Endothelial cell of hepatic sinusoid (primary cell): Measurements from ENCODE around the gene NRL.

Experiments
- in situ Hi-C: cut with HindIII; loops from 2 replicates; pipeline ENCODE4 v1.10.0; 2017; ENCODE audit warnings: low sequenced_read_pairs

NRL gene

GRCh38 chr14:24068711-24069410 is 45.9 kb downstream of the NRL start:
- in situ Hi-C loops: no loop called here

DNA sequence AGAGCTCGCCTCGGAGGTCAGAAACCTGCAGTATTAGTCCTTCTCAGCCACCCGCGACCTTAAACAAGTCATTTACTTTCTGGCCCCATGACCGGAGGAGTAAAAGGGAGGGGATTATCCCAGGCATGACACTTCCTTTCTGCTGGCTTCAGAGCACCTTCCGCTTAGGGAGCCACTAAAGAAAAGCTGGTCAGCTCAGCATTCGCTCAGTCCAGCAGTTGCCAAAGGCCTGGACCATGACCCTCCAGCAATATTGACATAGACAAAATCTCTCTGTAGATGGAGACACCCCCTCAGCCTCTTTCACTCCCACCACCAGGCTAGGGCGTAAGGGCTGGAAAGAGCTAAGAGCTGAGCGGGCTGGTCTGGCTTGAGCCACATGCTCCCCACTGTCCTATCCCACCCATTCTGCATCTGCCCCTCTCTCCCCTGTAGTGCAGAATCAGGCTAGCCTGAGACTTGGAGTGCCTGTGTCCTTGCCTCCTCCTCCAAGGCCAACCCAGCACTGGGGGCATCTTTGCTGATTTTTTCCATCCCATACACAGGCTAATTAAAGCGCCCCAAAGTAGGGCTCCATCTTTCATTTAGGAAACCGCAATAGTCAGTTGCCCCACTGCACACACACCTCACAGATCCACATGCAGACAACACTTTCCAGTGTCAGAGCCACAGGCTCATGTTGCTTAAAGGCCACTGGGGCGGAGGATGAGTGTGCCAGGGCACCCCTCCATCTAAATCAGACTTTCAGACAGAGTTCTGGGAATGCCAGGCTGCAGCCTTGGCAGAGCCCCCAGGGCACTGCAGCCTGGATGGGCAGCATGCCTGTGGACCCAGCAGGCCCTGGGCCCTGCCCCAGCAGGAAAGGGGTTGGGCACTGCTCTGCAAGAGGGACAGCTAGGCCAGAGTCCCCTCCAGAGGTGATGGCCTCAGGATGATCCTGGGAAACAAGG is 47.3 kb downstream of the NRL start:
- in situ Hi-C loops: no loop called here

GRCh38 chr14:24066496-24067132 is 48.1 kb downstream of the NRL start:
- in situ Hi-C loops: no loop called here

DNA sequence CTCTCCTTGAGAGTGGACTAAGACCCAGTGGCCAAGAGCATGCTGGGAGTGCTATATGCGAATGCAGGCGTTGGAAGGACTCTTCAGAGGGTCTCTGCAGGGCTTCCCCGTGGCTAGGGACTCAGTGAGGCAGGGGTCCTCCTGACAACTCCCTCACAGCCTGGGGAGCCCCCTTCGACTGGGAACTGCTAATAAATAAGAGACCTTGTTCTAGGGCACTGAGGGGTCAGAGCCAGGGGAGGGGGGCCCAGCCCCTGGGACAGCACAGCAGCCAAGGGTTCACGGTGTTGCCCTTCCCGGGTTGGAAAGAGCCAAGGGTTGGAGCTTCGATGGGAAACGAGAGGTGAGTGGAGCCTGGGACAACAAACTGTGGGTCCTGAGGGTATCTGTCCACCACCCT is 49.3 kb downstream of the NRL start:
- in situ Hi-C loops: no loop called here

GRCh38 chr14:24064856-24065255 is 49.9 kb downstream of the NRL start:
- in situ Hi-C loops: no loop called here

- in situ Hi-C loops: no loop called here
Observed at GRCh38 chr14:24064091-24064795, 50.5 kb downstream of the NRL start.

DNA sequence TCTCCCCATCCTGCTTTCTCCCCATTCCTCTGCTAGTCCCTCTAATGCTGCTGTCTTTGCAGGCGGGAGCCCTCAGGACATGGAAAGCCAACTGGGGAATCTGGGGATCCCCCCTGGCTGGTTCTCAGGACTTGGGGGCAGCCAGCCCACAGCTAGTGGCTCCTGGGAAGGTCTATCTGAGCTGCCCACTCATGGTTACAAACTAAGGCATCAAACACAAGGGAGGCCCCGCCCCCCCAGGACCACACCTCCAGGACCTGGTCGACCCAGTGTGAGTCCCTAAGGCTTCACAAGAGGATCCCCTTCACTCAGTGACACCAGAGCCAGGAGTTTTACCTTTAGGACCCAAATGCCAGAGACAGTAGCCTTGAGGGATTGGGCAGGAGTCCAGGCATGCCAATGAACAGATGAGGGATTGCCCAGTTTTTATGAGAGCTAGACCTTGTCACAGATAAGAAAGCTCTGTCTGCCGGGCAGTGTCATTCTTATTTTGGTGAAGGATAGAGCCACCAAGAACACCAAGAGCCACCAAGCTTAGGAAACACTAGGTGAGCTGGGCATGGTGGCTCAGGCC is 51.4 kb downstream of the NRL start:
- in situ Hi-C loops: no loop called here

DNA sequence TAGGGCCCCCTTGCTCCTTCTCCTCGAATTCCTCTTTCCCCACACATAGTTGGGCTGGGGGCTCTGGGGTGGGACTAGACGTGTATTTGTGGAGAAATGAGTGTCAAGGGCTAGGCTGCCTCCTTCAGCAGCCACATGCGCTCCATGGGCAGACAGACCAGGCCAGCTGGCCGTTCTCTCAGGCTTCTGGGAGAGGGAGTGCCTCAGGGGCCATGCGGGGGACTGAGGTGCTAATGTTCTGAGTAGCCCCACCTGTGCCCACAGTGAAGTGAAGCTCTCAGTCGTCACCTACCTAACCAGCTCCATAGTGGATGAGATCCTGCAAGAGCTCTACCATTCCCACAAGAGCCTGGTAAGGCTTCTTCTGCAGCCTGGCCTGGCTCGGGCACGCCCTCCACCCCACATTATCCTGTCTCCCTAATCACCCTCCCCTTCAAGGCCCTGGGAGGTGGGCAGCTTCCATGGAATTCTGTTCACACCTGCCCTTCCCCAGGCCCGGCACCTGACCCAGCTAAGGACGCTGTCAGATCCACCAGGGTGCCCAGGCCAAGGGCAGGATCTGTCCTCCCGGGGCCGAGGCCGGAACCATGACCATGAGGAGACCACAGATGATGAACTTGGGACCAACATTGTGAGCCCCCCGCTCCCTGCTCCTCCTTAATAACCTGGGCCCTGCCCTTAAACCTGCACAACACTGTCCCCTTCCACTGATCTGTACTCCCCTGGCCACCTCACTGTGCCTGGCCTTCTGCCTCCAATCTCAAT is 52.4 kb downstream of the NRL start:
- in situ Hi-C loops: no loop called here

DNA sequence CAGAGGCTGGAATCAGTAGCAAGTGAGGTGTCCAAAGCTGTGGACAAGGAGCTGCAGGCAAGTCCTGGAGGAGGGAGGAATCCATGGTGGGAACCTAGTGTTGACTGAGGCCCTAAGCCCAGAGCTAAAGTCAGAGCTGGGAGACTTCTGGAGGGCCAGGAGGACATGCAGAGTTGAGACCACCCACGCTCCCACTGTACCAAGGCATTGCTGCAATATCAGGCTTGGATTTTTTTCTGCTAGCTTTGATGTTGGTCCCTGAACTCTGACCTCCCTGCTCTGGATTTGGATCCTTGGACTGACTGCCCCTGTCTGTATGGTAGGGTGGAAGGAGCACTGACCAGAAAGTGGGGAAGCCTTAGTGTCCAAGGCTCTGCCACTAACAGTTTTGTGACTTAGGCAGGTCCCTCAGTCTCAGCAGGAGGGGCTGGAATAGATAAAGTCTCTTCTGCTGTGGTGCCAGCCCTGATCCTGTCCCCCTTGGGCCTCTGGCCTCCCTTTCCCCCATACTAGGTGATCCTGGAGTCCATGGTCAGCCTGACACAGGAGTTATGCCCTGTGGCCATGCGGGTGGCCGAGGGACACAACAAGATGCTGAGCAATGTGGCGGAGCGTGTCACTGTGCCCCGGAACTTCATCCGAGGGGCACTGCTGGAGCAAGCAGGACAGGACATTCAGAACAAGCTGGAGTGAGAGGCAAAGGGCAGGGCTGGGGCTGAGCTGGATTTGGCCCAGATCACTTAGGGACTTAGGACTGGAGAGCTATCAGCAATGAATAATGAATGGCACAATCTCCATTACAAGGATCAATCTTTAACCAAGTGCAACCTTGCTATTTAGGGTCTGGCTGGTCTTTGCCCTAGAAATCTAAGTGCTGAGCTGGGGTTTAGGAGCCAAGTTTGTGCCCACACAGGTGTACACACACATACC is 53.5 kb downstream of the NRL start:
- in situ Hi-C loops: no loop called here

DNA sequence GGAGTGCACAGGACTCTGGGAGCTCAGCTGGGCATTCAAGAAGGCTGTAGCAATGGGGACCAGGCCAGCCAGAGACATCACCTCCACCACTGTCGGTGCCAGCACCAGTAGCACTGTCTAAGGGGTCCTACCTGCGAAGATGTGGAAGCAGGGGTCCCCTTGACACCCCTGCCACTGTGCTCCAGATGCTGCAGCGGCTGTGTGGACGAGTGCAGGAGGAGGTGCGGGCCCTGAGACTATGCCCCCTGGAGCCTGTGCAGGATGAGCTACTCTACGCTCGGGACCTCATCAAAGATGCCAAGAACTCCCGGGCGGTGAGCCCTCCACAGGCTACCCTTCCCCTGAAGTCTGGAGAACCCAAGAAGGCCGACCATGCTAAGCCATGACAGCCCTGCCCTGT is 54.3 kb downstream of the NRL start:
- in situ Hi-C loops: no loop called here

DNA sequence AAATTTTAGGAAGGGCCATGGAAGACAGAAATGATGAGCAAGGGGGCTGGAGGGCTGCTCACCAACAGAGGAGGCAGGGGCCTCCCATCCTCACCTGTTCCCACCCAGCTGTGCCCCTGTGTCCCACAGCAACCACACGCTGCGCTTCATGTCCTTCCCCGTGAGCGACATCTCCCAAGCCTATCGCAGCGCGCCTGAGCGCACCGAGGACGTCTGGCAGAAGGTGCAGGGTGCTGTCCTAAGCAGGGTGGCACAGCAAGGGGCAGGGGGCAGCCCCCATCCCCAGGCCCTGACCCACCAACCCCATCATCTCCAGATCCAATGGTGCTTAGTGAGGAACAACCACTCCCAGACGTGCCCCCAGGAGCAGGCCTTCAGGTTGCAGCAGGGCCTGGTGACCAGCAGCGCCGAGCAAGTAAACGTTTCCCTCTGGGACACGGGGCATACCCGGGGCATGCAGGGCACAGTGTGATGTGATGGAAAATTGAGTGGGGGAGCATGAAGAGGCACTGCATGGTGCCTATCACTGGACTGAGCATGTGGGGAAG is 54.8 kb downstream of the NRL start:
- in situ Hi-C loops: no loop called here

DNA sequence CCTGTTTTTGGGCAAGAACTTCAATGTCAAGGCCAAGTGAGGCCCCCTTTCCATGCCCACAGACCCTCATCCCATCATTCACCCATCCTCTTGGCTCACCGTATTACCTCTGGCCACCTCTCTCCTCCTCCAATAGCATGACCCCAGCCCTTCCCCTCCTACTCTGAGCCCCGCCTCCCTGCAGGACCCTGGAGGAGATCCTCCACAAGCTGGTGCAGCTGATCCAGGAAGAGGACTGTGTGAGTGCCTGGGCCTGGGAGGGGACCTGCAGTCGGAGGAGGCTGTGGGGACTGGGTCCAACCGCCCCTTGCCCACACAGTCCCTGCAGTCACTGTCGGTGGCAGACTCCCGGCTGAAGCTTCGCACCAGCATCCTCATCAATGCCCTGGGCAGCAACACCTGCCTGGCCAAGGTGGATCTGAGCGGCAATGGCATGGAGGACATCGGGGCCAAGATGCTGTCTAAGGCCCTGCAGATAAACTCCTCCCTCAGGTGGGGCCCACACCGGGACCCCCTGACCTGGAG is 55.7 kb downstream of the NRL start:
- in situ Hi-C loops: no loop called here

DNA sequence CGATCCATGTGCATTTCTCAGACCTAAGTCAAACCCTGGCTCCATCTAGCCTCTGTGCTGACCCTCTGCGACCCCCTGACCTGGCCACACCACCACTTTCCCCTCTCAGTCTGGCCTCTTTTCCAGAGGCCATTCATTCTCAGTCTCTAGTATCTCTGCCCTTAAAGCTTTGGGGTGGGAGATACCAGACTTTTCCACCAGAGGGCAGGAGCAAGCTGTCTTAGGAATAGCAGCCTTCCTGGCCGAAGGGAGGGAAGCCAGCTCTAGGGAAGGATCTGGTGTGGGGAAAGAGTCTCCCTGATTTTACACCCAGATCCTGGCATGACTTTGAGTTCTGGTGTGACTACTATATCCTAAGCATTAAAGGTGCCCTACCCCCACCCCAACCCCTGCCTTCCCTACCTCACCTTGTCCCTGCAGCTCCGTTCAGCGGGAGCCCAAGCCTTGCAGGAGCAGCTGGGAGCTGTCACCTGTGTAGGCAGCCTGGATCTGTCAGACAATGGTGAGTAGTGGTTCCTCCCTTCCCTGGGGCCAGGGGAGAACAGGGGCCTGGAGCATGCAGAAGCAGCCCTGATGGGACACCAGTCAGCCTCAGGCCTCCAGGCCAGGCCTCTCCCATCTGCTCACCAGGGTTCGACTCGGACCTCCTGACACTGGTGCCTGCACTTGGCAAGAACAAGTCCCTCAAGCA is 56.3 kb downstream of the NRL start:
- in situ Hi-C loops: no loop called here

DNA sequence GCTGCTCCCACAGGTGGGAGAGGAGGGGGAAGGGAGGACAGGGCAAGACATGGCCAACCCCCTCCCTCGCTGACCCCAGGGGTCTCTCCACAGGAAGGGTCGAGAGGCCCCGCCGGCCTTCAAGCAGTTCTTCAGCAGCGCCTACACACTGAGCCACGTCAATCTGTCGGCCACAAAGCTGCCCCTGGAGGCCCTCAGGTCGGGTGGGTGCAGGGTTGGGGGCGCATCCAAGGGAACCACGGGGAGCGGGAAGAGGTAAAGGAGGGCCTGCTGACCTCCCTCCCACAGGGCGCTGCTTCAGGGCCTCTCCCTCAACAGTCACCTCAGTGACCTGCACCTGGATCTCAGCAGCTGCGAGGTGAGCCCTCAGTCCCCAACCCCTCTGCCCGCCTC is 56.9 kb downstream of the NRL start:
- in situ Hi-C loops: no loop called here

DNA sequence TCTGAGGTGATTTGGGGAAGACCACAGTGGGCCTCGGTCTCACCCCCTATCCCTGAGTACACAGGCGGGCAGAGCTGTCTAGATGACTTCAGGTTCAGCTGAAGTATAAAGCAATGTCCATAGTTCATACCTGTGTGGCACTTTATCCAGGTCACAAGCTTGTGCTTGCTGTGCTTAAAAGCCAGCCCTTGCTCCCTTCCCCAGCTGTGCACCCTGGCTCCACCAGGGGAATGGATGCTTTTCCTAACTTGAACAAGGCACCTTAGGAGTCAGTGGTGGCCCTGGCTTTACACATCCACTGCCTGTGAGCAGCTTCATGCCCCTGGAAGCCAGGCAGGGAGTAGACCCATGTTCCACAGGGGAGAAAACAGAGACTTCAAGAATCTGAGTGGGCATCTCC is 57.5 kb downstream of the NRL start:
- in situ Hi-C loops: no loop called here

DNA sequence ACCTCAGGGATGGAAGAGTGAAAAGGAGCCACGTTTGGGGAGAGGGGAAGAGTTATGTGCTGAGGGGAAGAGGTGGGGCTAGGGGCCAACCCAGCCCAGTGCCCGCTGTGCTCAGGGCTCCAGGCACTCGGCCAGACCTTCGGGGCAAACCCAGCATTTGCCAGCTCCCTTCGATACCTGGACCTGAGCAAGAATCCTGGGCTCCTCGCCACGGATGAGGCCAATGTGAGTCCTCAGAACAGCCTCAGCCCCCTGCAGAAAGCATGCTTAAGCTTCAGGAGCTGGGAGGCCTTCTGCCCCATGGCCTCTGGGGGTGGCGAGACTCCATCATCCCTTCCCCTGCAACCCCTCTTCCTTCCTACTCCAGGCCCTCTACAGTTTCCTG is 58.0 kb downstream of the NRL start:
- in situ Hi-C loops: no loop called here

- in situ Hi-C loops: no loop called here
Observed at GRCh38 chr14:24055971-24056799, 58.6 kb downstream of the NRL start.
